Right lobe of liver (tissue), 4 donors: Measurements from ENCODE around the gene ABHD6.

Experiments used
- CTCF ChIP-seq, 4 donors: fragments of 200-600 bp in 3 of 4; fragments of 450-650 bp in 1 of 4; IDR thresholded peaks; one replicate each; pipeline versions ENCODE4 v1.5.1 to v1.8.0; 2016 to 2022; ENCODE audit warnings: antibody characterized with exemption in 4 of 4, mild to moderate bottlenecking in 2 of 4
- POLR2A ChIP-seq: fragments of 450-650 bp; IDR thresholded peaks from one replicate; pipeline ENCODE4 v1.6.1; 2017; ENCODE audit warnings: antibody characterized with exemption, mild to moderate bottlenecking
- donor health status: DM: no; HTN: no; CAD: no.
- donor health status: DM: no; HTN: no; CAD: no.
- donor health status: DM: no; HTN: yes; CAD: no.

DNA sequence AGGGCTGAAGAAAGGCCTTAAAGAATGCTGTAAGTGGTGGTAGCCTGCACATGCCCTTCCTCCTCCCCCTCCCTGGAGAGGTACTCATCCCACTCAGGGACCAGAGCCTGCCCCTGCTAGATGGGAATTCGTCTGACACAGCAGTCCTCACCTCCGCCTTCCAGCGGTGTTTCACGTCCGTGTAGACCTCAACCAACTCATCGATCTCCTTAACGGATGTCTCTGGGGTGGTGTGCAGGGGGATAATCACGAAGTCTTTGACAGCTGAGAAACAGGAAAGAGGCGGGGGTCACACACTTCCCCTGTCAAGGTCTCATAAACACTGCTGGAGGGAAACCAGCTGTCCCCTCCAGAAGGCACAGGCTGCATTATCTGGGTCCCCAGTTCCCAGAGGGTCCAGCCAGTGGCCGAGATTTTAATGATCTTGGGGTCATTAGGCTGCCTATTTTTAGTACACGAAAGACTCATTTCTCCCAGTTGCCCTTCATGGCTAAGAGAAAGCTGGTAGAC is 36.7 kb upstream of the ABHD6 start:
- TF ChIP-seq CTCF (IDR thresholded peaks at IDR 0.05) (no peak), POLR2A (no peak)
